NCI-H510A (cell line): ENCODE data around the gene SLC25A25.

Source experiments
- DNase-seq: peaks from one replicate; lab custom pipeline; 2025; lab: John Stamatoyannopoulos, UW

SLC25A25 gene

DNA sequence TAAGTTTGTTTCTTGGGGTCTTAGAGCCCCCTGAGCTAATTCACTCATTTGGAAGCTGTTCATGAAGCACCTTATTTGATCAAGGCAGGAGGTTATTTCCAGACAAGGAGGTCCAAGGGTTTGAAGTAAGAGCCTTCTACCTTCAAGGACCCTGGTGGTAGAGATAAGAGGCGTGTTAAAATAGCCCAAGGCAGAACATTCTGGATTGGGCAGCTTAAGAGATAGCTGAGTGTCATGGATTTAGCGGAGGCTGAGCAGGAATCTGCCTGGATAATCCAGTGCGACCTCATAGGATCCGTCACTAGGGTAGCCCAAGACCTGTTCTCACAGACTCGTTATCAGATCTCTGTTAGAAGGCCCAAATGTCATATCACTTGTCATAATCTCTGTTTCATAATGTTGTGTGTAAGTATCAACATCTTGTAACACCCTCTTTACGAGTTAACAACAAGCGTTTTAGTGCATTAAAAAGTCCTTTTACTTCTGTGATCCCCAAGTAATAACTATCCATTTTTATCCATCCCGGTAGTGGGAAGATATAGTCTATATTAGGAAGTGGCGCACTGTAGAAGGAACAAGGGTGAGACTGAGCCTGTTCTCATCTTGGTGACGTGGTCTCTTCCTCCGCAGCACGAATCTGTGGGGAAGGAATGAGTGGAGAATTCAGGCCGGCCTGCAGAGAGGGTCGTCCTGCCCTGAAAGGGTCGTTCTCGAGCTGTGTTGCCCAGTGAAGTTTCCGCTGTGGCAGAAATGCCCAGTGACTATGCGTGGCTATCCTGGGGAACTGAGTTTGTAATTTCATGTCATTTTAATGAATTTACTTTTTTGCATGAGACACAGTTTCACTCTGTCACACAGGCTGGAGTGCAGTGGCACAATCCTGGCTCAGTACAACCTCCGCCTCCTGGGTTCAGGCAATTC, 28.8 kb downstream of the SLC25A25 start:
- no peak for DNase-seq

DNA sequence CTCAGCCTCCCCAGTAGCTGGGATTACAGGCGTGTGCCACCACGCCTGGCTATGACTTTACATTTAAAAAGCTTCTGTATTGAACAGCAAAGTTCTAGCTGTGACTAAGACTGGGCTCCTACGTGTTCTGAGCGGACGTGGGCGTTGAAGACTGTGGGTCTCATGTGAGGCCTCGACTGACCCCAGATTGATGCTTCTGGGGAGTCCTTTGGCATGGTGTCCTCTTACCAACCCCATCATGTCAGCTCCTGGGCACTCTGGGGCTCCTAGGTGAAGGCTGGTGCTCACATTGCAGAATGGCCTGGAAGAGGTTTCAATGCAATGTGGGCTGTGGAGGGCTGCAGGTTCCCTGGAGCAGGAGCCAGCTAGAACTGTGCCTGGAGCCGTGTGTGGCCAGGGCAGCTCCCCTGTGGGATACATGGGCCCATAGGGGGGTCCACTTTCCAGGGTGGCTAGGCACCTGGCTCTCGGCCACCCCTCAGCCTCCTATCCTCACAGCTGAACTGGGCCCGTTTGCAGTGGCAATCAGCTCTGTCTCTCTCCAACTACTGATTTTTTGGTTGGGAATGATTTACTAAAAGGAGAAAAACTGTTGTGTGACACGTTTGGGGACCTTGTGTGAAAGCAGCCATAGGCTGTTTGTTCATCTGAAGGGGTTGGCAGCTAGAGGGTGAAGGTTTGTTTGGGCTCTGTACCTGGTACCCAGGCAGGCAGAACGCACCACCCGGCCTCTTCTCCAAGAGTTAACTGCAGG, 29.7 kb downstream of the SLC25A25 start:
- no peak for DNase-seq

DNA sequence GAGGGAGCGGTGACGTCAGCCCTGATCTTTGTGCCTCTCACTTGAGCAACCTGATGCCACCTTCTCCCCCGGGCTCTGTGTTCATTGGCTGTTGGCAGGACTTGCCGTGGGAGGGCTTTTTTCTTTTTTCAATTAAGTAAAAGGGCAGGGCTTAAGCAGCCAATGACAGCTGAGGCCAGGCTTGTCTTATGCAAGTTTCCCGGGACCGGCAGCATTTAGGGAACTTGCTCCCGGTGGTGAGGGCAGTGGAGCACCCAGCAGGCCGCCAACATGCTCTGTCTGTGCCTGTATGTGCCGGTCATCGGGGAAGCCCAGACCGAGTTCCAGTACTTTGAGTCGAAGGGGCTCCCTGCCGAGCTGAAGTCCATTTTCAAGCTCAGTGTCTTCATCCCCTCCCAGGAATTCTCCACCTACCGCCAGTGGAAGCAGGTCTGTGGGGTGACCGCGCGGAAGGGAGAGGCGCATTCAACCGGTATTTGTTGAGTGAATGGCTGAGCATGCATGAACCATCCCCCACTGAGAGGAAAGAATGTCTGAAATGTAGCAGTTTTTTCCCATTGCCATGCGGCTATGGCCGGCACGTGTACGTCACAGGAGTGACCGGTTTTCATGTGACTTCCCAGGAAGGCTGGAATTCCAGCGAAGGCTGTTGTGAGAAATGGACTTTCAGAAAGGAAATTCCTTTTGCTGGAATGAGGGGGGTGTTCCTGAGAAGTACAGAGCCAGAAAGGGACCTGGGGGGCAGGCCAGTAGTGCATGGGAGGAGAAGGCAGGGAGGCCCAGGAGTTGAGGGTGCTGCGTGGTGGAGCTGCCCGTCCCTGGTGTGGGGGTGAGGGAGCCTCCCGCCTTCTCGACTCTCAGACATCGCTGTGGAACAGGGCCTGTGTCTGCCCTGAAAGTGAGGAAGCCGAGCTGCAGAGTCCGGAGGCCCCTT, 30.5 kb downstream of the SLC25A25 start:
- peak; percentile 94 for DNase-seq

DNA sequence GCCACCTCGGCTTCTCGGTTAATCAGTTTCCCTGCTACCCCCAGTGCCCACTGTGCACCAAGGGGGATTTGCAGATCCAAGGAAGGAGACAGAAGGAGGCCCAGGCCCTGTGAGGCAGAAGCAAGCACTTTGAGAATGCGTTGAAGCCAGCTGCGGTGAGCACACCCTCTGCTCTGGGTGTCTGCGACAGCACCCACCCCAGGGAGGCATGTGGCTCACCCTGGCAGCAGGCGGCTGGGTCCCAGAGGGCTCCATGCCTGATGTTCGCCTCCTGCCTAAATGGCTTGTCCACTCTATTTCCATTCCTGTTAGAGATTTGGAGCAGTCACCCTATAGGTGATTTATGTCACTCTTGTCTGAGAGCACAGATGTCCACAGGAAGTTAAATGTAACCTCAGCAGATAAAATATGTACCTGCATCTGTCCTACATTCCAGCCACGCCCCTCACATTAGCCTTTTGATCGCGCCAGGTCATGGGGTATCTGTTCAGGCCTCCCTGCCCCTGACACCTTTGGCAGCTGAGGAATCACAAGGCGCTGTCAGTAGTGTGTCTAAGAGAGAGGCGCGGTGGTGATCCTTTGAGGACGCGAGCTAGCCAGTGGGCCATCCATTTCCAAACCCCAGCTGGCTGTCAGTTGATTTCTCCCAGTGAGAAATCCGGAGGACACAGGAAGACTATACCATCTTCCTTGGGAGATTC, 31.3 kb downstream of the SLC25A25 start:
- no peak for DNase-seq

DNA sequence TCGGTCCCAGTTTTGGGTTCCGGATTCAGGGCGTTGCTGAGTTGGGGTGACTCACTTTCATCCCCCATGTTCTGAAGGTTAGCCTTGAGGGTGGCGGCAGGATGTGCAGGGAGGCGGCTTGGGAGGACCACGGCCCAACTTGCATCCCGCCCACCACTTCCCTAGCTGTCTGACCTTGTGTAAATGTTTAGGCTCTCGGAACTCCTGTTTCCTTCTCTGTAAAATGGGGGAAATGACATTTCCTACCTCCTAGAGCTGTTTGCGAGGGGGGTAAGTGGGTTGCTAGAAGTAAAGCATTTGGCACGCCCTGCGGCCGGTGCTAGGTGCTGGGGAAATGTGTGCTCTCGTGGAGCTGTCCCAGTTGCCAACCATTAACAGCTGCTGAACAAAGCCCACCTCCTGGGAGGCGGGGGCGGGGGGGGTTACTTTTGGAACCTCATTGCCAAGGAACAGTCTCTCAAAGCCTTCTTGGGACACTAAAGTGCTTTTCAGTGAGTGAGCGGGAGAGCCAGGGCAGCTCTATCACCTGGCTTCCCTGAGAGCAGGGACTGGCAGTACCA, 32.0 kb downstream of the SLC25A25 start:
- DNase-seq = no peak

DNA sequence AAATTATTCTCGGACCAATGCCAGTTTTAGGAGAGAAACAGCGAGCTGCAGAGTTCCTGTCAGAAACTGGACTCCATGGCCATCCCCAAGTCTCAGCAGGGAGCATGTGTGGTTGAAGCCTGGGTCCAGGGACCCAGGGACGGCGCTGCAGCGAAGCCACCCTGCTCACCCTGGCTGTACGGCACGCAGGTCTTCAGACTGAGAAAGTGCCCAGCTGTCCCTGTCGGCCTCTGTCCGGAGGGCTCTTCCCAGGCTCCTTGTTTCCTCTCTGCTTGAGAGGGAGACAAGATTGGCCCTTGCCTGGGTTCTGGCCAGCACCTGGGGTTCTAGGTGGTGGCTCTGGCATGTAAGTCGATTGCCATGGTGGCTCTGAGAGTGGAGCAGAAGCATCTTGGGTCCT, 32.5 kb downstream of the SLC25A25 start:
- DNase-seq = no peak

DNA sequence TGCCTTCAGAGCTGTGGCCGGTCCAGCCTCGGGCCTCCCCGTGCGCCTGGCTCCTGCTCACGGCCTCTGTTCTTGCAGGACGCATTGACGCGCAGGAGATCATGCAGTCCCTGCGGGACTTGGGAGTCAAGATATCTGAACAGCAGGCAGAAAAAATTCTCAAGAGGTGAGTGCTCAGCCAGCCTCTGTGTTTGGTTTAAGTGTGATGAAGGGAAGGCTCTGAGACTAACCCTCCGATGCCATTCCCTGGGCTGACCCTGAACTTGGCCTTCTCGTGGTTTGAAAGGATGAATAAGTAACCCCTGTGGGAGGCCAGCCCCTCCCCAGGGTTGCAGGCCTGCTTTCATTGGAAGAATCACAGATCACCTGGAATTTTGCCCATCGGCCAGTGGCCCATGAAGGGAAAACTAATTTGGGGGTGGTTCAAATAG, 33.2 kb downstream of the SLC25A25 start:
- no peak for DNase-seq

DNA sequence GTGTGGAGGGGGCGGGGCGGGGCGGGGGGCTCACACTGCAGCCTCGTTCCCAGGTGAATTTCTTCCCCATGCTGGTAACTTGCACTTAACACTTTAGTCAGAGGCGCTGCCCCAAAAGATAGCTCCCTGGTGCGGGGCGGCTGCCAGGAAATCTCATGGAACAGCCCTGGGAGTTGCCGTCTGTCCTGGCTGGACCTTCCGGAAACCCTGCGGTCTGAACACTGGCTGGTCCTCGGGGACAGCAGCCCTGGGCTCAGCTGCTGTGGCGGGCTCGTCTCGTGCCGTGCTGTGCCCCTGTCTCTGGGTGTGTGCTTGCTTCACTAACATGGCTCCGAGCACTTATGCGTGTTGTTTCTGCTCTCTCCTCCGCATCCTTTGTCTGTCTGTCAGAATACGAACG, 33.7 kb downstream of the SLC25A25 start:
- DNase-seq = no peak

DNA sequence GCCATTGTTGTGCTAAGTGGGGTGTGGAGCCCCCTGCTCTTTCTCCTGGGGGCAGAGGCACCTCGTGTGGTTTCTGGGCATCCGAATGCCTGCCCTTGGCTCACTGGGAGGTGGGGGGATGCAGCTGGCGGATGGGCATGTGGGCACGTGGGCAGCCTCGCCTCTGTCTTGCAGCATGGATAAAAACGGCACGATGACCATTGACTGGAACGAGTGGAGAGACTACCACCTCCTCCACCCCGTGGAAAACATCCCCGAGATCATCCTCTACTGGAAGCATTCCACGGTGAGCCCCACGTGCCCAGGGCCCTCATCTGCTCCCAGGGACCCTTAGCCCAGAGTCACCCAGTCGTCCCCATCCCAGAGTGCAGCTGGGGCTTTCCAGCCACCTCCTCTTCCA, 34.2 kb downstream of the SLC25A25 start:
- no peak for DNase-seq

DNA sequence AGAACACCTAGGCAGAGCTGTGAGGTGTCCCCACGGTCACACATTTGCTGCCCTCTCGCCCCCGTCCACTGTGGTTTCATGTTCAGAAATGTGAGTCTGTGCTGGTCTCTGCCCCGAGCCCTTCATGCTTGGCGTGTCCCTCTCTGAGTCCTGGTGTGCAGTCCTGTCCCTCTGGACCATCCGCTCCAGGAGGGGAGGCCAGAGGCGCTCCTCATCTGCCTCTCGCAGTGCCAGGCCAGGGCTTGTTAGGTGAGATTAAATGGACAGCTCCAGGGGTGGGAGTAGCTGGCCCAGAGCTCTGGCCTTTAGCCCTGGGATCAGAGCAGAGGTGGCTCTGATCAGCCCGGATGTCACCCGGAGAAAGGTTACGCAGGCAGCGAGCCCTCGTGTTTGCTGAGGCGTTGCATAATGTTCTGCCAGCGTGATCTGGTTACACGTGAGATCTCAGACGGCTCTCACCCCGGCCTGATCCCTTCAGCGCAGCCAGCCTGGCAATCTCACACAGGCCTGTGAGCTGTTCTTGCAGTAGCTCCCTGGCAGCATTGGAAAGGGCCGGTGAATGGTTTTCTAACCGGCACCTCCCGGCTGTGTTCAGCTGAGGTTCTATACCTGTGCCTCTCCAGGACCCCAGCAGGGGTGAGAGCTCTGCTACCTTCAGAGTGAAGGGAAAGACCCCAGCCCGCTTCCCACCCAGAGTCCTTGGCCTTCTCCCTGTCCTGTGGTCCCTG, 35.0 kb downstream of the SLC25A25 start:
- DNase-seq = no peak

DNA sequence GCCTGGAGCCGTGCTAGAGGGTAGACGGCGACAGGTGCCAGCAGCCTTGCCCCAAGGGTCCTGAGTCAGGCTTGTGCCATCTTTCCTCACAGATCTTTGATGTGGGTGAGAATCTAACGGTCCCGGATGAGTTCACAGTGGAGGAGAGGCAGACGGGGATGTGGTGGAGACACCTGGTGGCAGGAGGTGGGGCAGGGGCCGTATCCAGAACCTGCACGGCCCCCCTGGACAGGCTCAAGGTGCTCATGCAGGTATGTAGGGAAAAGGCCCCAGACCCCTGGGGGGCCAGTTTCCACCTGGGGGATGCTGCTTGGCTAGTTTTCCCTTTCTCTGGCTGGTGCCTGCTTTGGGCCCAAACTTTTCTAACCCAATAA, 35.5 kb downstream of the SLC25A25 start:
- no peak for DNase-seq

DNA sequence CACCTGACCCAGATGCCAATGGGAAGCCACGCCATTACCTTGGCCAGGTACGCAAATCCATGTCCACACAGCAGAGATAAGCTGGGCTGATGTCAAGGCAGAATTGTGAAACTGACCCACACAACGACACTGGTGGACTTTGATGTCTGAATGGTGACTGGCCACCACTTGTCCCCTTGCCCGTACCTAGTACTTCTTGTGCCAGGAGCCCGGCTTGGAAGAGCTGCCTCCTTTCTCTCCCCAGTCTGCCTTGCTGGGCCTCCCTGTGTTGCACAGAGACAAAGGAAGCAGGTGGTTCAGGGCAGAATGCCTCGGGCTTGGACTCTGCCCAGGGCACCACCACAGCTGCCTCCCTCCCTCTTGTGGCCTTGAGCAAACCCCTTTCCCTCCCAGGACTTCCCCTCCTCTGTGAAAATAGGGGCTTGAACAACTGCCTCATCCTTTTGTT, 36.2 kb downstream of the SLC25A25 start:
- no peak for DNase-seq

DNA sequence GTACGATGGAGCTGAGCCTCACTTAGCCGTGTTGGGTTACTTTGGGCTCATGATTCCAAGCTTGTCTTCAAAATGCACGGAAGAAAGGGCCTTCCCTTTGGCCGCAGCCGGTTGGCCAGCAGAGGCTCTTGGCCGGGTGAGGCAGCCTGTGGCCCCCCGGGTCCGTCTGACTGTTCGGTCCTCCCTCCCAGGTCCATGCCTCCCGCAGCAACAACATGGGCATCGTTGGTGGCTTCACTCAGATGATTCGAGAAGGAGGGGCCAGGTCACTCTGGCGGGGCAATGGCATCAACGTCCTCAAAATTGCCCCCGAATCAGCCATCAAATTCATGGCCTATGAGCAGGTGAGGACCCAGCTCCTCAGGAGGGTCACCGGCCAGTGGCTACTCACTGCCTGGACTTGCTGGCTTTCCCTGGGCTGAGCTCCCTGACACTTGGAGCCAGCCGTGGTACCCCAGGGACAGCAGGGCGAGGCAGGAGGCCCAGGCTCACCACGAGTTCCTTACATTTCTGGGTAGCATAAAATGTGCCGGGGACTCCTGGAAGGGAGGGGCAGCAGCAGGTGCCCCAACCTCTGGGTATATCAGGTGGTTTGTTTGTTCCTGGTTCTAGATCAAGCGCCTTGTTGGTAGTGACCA, 37.6 kb downstream of the SLC25A25 start:
- no peak for DNase-seq

DNA sequence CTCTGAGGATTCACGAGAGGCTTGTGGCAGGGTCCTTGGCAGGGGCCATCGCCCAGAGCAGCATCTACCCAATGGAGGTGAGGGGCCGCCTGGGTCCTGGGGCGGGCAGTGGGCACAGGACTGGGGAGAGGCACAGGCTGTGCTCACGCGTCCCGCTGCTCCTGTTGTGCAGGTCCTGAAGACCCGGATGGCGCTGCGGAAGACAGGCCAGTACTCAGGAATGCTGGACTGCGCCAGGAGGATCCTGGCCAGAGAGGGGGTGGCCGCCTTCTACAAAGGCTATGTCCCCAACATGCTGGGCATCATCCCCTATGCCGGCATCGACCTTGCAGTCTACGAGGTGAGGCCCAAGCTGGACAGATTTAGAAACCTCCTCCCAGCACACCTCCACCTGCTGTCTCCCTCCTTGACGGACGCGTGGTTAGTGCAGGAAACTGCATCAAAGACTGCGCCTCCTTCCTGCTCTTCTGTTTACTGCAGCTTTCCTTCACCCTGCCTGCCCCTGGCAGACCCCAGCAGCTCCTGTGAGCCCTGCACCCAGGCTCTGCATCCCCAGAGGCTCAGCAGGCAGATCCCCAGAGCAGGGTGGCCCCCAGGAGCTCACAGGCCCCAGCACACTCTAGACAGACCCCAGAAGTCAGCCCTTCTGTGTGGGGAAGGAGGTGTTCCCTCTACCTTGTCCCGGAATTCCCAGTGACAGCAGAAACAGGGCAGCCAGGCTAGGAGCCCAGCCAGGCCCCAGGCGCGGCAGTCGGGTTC, 38.3 kb downstream of the SLC25A25 start:
- no peak for DNase-seq

DNA sequence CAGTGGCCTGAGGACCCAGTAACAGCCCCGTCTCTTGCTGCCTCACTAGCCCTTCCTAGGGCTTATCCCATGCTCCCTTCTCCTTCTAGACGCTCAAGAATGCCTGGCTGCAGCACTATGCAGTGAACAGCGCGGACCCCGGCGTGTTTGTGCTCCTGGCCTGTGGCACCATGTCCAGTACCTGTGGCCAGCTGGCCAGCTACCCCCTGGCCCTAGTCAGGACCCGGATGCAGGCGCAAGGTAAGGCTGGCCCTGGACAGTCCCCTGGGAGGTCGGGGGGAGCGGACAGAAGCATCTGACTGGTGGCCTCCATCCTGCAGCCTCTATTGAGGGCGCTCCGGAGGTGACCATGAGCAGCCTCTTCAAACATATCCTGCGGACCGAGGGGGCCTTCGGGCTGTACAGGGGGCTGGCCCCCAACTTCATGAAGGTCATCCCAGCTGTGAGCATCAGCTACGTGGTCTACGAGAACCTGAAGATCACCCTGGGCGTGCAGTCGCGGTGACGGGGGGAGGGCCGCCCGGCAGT, 39.0 kb downstream of the SLC25A25 start:
- DNase-seq = no peak

DNA sequence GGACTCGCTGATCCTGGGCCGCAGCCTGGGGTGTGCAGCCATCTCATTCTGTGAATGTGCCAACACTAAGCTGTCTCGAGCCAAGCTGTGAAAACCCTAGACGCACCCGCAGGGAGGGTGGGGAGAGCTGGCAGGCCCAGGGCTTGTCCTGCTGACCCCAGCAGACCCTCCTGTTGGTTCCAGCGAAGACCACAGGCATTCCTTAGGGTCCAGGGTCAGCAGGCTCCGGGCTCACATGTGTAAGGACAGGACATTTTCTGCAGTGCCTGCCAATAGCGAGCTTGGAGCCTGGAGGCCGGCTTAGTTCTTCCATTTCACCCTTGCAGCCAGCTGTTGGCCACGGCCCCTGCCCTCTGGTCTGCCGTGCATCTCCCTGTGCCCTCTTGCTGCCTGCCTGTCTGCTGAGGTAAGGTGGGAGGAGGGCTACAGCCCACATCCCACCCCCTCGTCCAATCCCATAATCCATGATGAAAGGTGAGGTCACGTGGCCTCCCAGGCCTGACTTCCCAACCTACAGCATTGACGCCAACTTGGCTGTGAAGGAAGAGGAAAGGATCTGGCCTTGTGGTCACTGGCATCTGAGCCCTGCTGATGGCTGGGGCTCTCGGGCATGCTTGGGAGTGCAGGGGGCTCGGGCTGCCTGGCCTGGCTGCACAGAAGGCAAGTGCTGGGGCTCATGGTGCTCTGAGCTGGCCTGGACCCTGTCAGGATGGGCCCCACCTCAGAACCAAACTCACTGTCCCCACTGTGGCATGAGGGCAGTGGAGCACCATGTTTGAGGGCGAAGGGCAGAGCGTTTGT, 39.6 kb downstream of the SLC25A25 start:
- no peak for DNase-seq

DNA sequence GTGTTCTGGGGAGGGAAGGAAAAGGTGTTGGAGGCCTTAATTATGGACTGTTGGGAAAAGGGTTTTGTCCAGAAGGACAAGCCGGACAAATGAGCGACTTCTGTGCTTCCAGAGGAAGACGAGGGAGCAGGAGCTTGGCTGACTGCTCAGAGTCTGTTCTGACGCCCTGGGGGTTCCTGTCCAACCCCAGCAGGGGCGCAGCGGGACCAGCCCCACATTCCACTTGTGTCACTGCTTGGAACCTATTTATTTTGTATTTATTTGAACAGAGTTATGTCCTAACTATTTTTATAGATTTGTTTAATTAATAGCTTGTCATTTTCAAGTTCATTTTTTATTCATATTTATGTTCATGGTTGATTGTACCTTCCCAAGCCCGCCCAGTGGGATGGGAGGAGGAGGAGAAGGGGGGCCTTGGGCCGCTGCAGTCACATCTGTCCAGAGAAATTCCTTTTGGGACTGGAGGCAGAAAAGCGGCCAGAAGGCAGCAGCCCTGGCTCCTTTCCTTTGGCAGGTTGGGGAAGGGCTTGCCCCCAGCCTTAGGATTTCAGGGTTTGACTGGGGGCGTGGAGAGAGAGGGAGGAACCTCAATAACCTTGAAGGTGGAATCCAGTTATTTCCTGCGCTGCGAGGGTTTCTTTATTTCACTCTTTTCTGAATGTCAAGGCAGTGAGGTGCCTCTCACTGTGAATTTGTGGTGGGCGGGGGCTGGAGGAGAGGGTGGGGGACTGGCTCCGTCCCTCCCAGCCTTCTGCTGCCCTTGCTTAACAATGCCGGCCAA, 40.4 kb downstream of the SLC25A25 start:
- DNase-seq = no peak
